H9 (cell line): ENCODE results near the gene ZNRF1. TPM values are rescaled to one million over a fixed set of nuclear protein-coding genes. Genes with fewer than 3 reads are reported as not detected.

ENCODE experiments used
- DNase-seq: peaks from one replicate; pipeline ENCODE4 v3.0.0-alpha.2; 2017
- H2AFZ ChIP-seq: one replicate; pipeline ENCODE4 v1.6.1; 2013; ENCODE audit warnings: mild to moderate bottlenecking, low read length, control low read depth, moderate library complexity
- H2AK5ac ChIP-seq: 2 replicates; pipeline ENCODE4 v1.6.1; 2013; ENCODE audit warnings: low read length, control low read depth, mixed read lengths; ENCODE audit not compliant: insufficient read length
- H2BK120ac ChIP-seq: one replicate; pipeline ENCODE4 v1.6.1; 2013; ENCODE audit warnings: low read depth, mild to moderate bottlenecking, low read length, control low read depth, inconsistent platforms; ENCODE audit not compliant: poor library complexity, severe bottlenecking
- H2BK12ac ChIP-seq: 2 replicates; pipeline ENCODE4 v1.6.1; 2013; ENCODE audit warnings: low read length, control low read depth, mixed read lengths, low read depth; ENCODE audit not compliant: insufficient read length
- H2BK15ac ChIP-seq: 2 replicates; pipeline ENCODE4 v1.6.1; 2013; ENCODE audit warnings: low read depth, low read length, control low read depth
- H2BK20ac ChIP-seq: one replicate; pipeline ENCODE4 v1.6.1; 2013; ENCODE audit warnings: low read depth, mild to moderate bottlenecking, low read length, control low read depth, inconsistent platforms; ENCODE audit not compliant: poor library complexity, severe bottlenecking
- H2BK5ac ChIP-seq: 2 replicates; pipeline ENCODE4 v1.6.1; 2013; ENCODE audit warnings: low read length, control low read depth, mixed read lengths; ENCODE audit not compliant: insufficient read length
- H3K14ac ChIP-seq: 2 replicates; pipeline ENCODE4 v1.6.1; 2013; ENCODE audit warnings: low read length, control low read depth; ENCODE audit not compliant: insufficient read depth
- H3K18ac ChIP-seq: 2 replicates; pipeline ENCODE4 v1.6.1; 2013; ENCODE audit warnings: low read depth, mild to moderate bottlenecking, mixed read lengths, low read length, control low read depth; ENCODE audit not compliant: insufficient read length
- H3K23ac ChIP-seq: 2 replicates; pipeline ENCODE4 v1.6.1; 2013; ENCODE audit warnings: low read length, control low read depth, mixed read lengths, low read depth; ENCODE audit not compliant: insufficient read length
- H3K23me2 ChIP-seq: 2 replicates; pipeline ENCODE4 v1.6.1; 2013; ENCODE audit warnings: low read depth, mild to moderate bottlenecking, mixed read lengths, low read length, control low read depth; ENCODE audit not compliant: insufficient read length, poor library complexity, severe bottlenecking
- H3K27ac ChIP-seq: 2 replicates; pipeline ENCODE4 v1.5.1; 2013; ENCODE audit warnings: low read length, control low read depth, mixed read lengths, low read depth; ENCODE audit not compliant: insufficient read length
- H3K27me3 ChIP-seq: 2 replicates; pipeline ENCODE4 v1.6.1; 2013; ENCODE audit warnings: low read length, control low read depth, inconsistent platforms; ENCODE audit not compliant: insufficient read depth
- H3K4ac ChIP-seq: 2 replicates; pipeline ENCODE4 v1.6.1; 2013; ENCODE audit warnings: low read depth, mild to moderate bottlenecking, control low read depth, inconsistent platforms, low read length, moderate library complexity
- H3K4me1 ChIP-seq: 2 replicates; pipeline ENCODE4 v1.6.1; 2013; ENCODE audit warnings: low read length, control low read depth, inconsistent platforms; ENCODE audit not compliant: insufficient read depth
- H3K4me2 ChIP-seq: 2 replicates; pipeline ENCODE4 v1.6.1; 2013; ENCODE audit warnings: low read length, control low read depth, mixed read lengths; ENCODE audit not compliant: insufficient read length, insufficient read depth
- H3K56ac ChIP-seq: 2 replicates; pipeline ENCODE4 v1.6.1; 2013; ENCODE audit warnings: low read depth, mild to moderate bottlenecking, mixed read lengths, low read length, control low read depth; ENCODE audit not compliant: insufficient read length
- H3K79me1 ChIP-seq: 2 replicates; pipeline ENCODE4 v1.6.1; 2013; ENCODE audit warnings: low read depth, mild to moderate bottlenecking, moderate library complexity, low read length, control low read depth, inconsistent platforms; ENCODE audit not compliant: insufficient read depth, poor library complexity, severe bottlenecking
- H3K79me2 ChIP-seq: 2 replicates; pipeline ENCODE4 v1.6.1; 2013; ENCODE audit warnings: low read length, control low read depth, inconsistent platforms; ENCODE audit not compliant: insufficient read depth
- H3K9ac ChIP-seq: 2 replicates; pipeline ENCODE4 v1.6.1; 2013; ENCODE audit warnings: low read length, control low read depth, mixed read lengths; ENCODE audit not compliant: insufficient read length; ENCODE audit errors: extremely low read depth
- H3K9me3 ChIP-seq: one replicate; pipeline ENCODE4 v1.6.1; 2013; ENCODE audit warnings: low read depth, low read length, inconsistent platforms; ENCODE audit not compliant: control insufficient read depth
- H3T11ph ChIP-seq: one replicate; pipeline ENCODE4 v1.6.1; 2013; ENCODE audit warnings: mild to moderate bottlenecking, low read length, control low read depth, inconsistent platforms
- H4K20me1 ChIP-seq: one replicate; pipeline ENCODE4 v1.6.1; 2013; ENCODE audit not compliant: control insufficient read depth, insufficient read length, insufficient read depth
- H4K5ac ChIP-seq: 2 replicates; pipeline ENCODE4 v1.6.1; 2013; ENCODE audit warnings: low read depth, mild to moderate bottlenecking, mixed read lengths, low read length, control low read depth; ENCODE audit not compliant: insufficient read length
- H4K8ac ChIP-seq: replicated peaks from 2 replicates; pipeline ENCODE4 v1.6.1; 2013; ENCODE audit warnings: low read length, control low read depth, mixed read lengths, low read depth; ENCODE audit not compliant: insufficient read length
- H4K91ac ChIP-seq: 2 replicates; pipeline ENCODE4 v1.6.1; 2013; ENCODE audit warnings: low read depth, mild to moderate bottlenecking, moderate library complexity, mixed read lengths, low read length, control low read depth; ENCODE audit not compliant: insufficient read length
- H3K27ac Mint-ChIP-seq, 3 experiments: 2 replicates in 2 of 3; 3 replicates in 1 of 3; pipeline ENCODE4 v1.8.0; 2020 to 2021; ENCODE audit warnings: mixed read lengths in 3 of 3, mild to moderate bottlenecking in 1 of 3, moderate library complexity in 1 of 3
- H3K27me3 Mint-ChIP-seq: 2 replicates; pipeline ENCODE4 v1.8.0; 2021; ENCODE audit warnings: low read depth, mild to moderate bottlenecking, moderate library complexity, mixed read lengths
- H3K36me3 Mint-ChIP-seq, 3 experiments: 2 replicates in 2 of 3; 3 replicates in 1 of 3; pipeline ENCODE4 v1.8.0; 2020 to 2021; ENCODE audit warnings: low read depth in 3 of 3, mixed read lengths in 3 of 3; ENCODE audit not compliant: insufficient read depth in 1 of 3
- H3K4me1 Mint-ChIP-seq, 2 experiments: 2 replicates each; pipeline ENCODE4 v1.8.0; 2020; ENCODE audit warnings: mixed read lengths in 2 of 2
- H3K4me3 Mint-ChIP-seq, 2 experiments: 2 replicates in 1 of 2; 3 replicates in 1 of 2; pipeline ENCODE4 v1.8.0; 2020 to 2021; ENCODE audit warnings: mild to moderate bottlenecking in 2 of 2, mixed read lengths in 2 of 2, moderate library complexity in 1 of 2
- H3K9me3 Mint-ChIP-seq, 2 experiments: 2 replicates in 1 of 2; 3 replicates in 1 of 2; pipeline ENCODE4 v1.8.0; 2020; ENCODE audit warnings: mild to moderate bottlenecking in 2 of 2, mixed read lengths in 2 of 2, moderate library complexity in 1 of 2
- CTCF ChIP-seq: fragments of 200-600 bp; sonication (generic); conservative IDR thresholded peaks from 3 replicates; pipeline ENCODE4 v1.8.0; 2021; ENCODE audit warnings: antibody characterized with exemption, mild to moderate bottlenecking
- WGBS: extraction: QIAGEN DNeasy Blood & Tissue Kit; methylation state at CpG from one replicate; pipeline ENCODE4 v1.1.7; 2013; ENCODE audit warnings: missing lambda C conversion rate, low lambda C conversion rate, mixed read lengths; ENCODE audit not compliant: insufficient read length; ENCODE audit errors: extremely low coverage; 5-methylcytosine and 5-hydroxymethylcytosine counted together
- total RNA-seq: library from RNA; stranded (reverse); gene quantifications from 2 replicates; pipeline ENCODE4 v1.2.1, GENCODE V29; 2021

Gene ZNRF1
- total RNA-seq, 1 experiment from 2014 or later = 49.6 TPM

GRCh38 chr16:75062976-75063346 lies 64.1 kb downstream of the ZNRF1 start:
- H3K27ac ChIP-seq = no peak overlapping the region

More at GRCh38 chr16:75062976-75063346, 64.1 kb downstream of the ZNRF1 start:
- no peak for DNase-seq
- H4K91ac ChIP-seq = no peak overlapping the region
- no peak overlapping the region for H3K18ac ChIP-seq
- H3K23me2 ChIP-seq = no peaks in the 10 kb centered on the region
- no peak overlapping the region for H2AK5ac ChIP-seq
- H3K36me3 Mint-ChIP-seq = peaks cover 0 to 4% (median 0%) of the 10 kb centered on the region in 3 experiments; a peak in 3 of 7 replicates
- no peak overlapping the region for H3K23ac ChIP-seq
- H3K27ac Mint-ChIP-seq = peak overlapping the region; percentile 40 to 84 (median 46); a peak in 4 of 7 replicates
- no peak overlapping the region for H2BK20ac ChIP-seq
- no peak overlapping the region for H3T11ph ChIP-seq
- no peak; the same call in 2 of the 3 replicates for TF ChIP-seq CTCF
- no peak overlapping the region for H4K8ac ChIP-seq
- H3K9ac ChIP-seq = no peak overlapping the region
- H3K4me3 Mint-ChIP-seq = peak overlapping the region in 1 of 2 experiments; percentile 24; a peak in 1 of 5 replicates
- no peak overlapping the region for H2BK12ac ChIP-seq
- no peak overlapping the region for H2AFZ ChIP-seq
- no peak overlapping the region for H3K4ac ChIP-seq
- peaks cover 10% of the 10 kb centered on the region; the same call in 1 of the 2 replicates for H3K79me2 ChIP-seq
- H2BK15ac ChIP-seq = no peak overlapping the region
- H3K56ac ChIP-seq = no peak overlapping the region
- H2BK120ac ChIP-seq = no peak overlapping the region
- H3K27me3 Mint-ChIP-seq = no peaks in the 10 kb centered on the region; the same call in 1 of the 2 replicates
- no peak overlapping the region for H4K5ac ChIP-seq
- no peaks in the 10 kb centered on the region for H3K27me3 ChIP-seq
- H4K20me1 ChIP-seq = no peaks in the 10 kb centered on the region
- H3K4me2 ChIP-seq = no peak overlapping the region
- no peak overlapping the region; the same call in 1 of the 2 replicates for H3K14ac ChIP-seq
- H3K4me1 ChIP-seq = no peaks in the 10 kb centered on the region; the same call in 1 of the 2 replicates
- H3K4me1 Mint-ChIP-seq = peaks cover 41 to 54% of the 10 kb centered on the region in 2 experiments
- H3K79me1 ChIP-seq = peaks cover 2% of the 10 kb centered on the region
- H3K9me3 Mint-ChIP-seq = no peaks in the 10 kb centered on the region
- H3K9me3 ChIP-seq = no peaks in the 10 kb centered on the region
- whole genome bisulfite sequencing = no CpG with 5 or more reads among the region's 9 CpGs
- no peak overlapping the region for H2BK5ac ChIP-seq
